GM13977 (cell line): ENCODE data around the gene ASPA.

Experiments
- DNase-seq: peaks from one replicate; pipeline ENCODE4 v3.0.0; 2012; ENCODE audit warnings: low spot score
- CTCF ChIP-seq: IDR thresholded peaks from 2 replicates; pipeline ENCODE4 v1.5.1; 2012; ENCODE audit warnings: mild to moderate bottlenecking, control low read depth; ENCODE audit not compliant: insufficient read depth; ENCODE audit errors: extremely low read depth, missing control alignments
- in situ Hi-C: fragments of 300-500 bp; cut with MboI; formaldehyde crosslinking; loops from one replicate; pipeline ENCODE4 v1.12.0; 2022; ENCODE audit warnings: low sequenced_read_pairs, low pct_unique_long_range_greater_than_20kb, mixed read lengths, inconsistent platforms; ENCODE audit not compliant: unreplicated experiment

ASPA gene

GRCh38 chr17:3533752-3534151, 58.0 kb downstream of the ASPA start:
- in situ Hi-C loops = no loop called here
- no peak for DNase-seq
- TF ChIP-seq CTCF = no peak

GRCh38 chr17:3534881-3535252, 59.1 kb downstream of the ASPA start:
- no peak for TF ChIP-seq CTCF
- peak; percentile 59 for DNase-seq
- in situ Hi-C loops = no loop called here

- peak; percentile 90 for TF ChIP-seq CTCF
- in situ Hi-C loops = no loop called here
- peak; percentile 90 for DNase-seq
Observed at GRCh38 chr17:3535253-3535995, 59.6 kb downstream of the ASPA start.

GRCh38 chr17:3536716-3537115, 60.9 kb downstream of the ASPA start:
- no peak for TF ChIP-seq CTCF
- in situ Hi-C loops = no loop called here
- DNase-seq = no peak

GRCh38 chr17:3539881-3540540, 64.2 kb downstream of the ASPA start:
- in situ Hi-C loops = no loop called here
- TF ChIP-seq CTCF = no peak
- no peak for DNase-seq

GRCh38 chr17:3542410-3543088, 66.8 kb downstream of the ASPA start:
- no peak for TF ChIP-seq CTCF
- no peak for DNase-seq
- in situ Hi-C loops = no loop called here
